Mesendoderm (in vitro differentiated cells): ENCODE results near the gene LRRC10B.
A peak's percentile ranks its signal among the peaks of the same experiment; 100 is the strongest.

Experiments
- DNase-seq: peaks from one replicate; pipeline ENCODE4 v3.0.0; 2013
- H2AK5ac ChIP-seq: 2 replicates; pipeline ENCODE4 v1.6.1; 2013; ENCODE audit warnings: low read length, inconsistent platforms
- H2BK120ac ChIP-seq: 2 replicates; pipeline ENCODE4 v1.6.1; 2013; ENCODE audit warnings: low read depth, mild to moderate bottlenecking, low read length, moderate library complexity, mixed read lengths
- H2BK15ac ChIP-seq: replicated peaks from 2 replicates; pipeline ENCODE4 v1.6.1; 2013; ENCODE audit warnings: low read depth, mild to moderate bottlenecking, moderate library complexity
- H2BK5ac ChIP-seq: 2 replicates; pipeline ENCODE4 v1.6.1; 2013; ENCODE audit warnings: low read length, inconsistent platforms
- H3K18ac ChIP-seq: 2 replicates; pipeline ENCODE4 v1.6.1; 2013; ENCODE audit warnings: mild to moderate bottlenecking, low read length, mixed read lengths
- H3K23ac ChIP-seq: one replicate; pipeline ENCODE4 v1.6.1; 2013; ENCODE audit warnings: low read length
- H3K27ac ChIP-seq: 2 replicates; pipeline ENCODE4 v1.5.1; 2013; ENCODE audit warnings: low read depth, mild to moderate bottlenecking, inconsistent platforms, low read length, moderate library complexity
- H3K27me3 ChIP-seq: 2 replicates; pipeline ENCODE4 v1.6.1; 2013; ENCODE audit warnings: low read length, control low read depth, mild to moderate bottlenecking, inconsistent platforms; ENCODE audit not compliant: insufficient read depth, poor library complexity
- H3K36me3 ChIP-seq: 2 replicates; pipeline ENCODE4 v1.6.1; 2013; ENCODE audit warnings: low read length, inconsistent platforms; ENCODE audit not compliant: control insufficient read depth, insufficient read depth
- H3K4ac ChIP-seq: one replicate; pipeline ENCODE4 v1.6.1; 2013; ENCODE audit warnings: low read depth, mild to moderate bottlenecking, low read length, moderate library complexity
- H3K4me1 ChIP-seq: 2 replicates; pipeline ENCODE4 v1.6.1; 2013; ENCODE audit warnings: low read depth, low read length, inconsistent platforms; ENCODE audit not compliant: control insufficient read depth
- H3K4me2 ChIP-seq: 2 replicates; pipeline ENCODE4 v1.6.1; 2013; ENCODE audit warnings: low read length
- H3K4me3 ChIP-seq: 2 replicates; pipeline ENCODE4 v1.5.1; 2013; ENCODE audit warnings: mild to moderate bottlenecking, low read length
- H3K56ac ChIP-seq: one replicate; pipeline ENCODE4 v1.6.1; 2013; ENCODE audit warnings: low read length
- H3K79me1 ChIP-seq: 2 replicates; pipeline ENCODE4 v1.6.1; 2013; ENCODE audit warnings: low read length, inconsistent platforms
- H3K79me2 ChIP-seq: 2 replicates; pipeline ENCODE4 v1.6.1; 2013; ENCODE audit warnings: mild to moderate bottlenecking, low read length; ENCODE audit not compliant: control insufficient read depth, insufficient read depth
- H3K9ac ChIP-seq: 2 replicates; pipeline ENCODE4 v1.6.1; 2013; ENCODE audit warnings: low read length, inconsistent platforms
- H4K5ac ChIP-seq: one replicate; pipeline ENCODE4 v1.6.1; 2013; ENCODE audit warnings: low read length
- H4K8ac ChIP-seq: one replicate; pipeline ENCODE4 v1.6.1; 2013; ENCODE audit warnings: low read depth, mild to moderate bottlenecking, control low read depth, low read length, moderate library complexity
- WGBS: extraction: QIAGEN DNeasy Blood & Tissue Kit; methylation state at CpG from one replicate; pipeline ENCODE4 v1.1.7; 2013; ENCODE audit warnings: low lambda C conversion rate, missing lambda C conversion rate; ENCODE audit not compliant: insufficient coverage; ENCODE audit errors: extremely low coverage; 5-methylcytosine and 5-hydroxymethylcytosine counted together

Gene LRRC10B

GRCh38 chr11:61516675-61517572 is 8.4 kb downstream of the LRRC10B start:
- Histone ChIP-seq H3K4me3 (no peak overlapping the region), H3K79me1 (no peaks in the 10 kb centered on the region), H2BK5ac (no peak overlapping the region), H2AK5ac (no peak overlapping the region), H4K8ac (no peak overlapping the region), H3K4ac (no peak overlapping the region), H3K4me1 (peaks cover 2% of the 10 kb centered on the region), H4K5ac (no peak overlapping the region), H3K27me3 (no peaks in the 10 kb centered on the region), H3K79me2 (no peaks in the 10 kb centered on the region), H3K18ac (no peak overlapping the region), H3K36me3 (no peaks in the 10 kb centered on the region), H3K4me2 (peak overlapping the region; percentile 40), H2BK120ac (no peak overlapping the region), H3K56ac (peak overlapping the region; percentile 82), H2BK15ac (no peak overlapping the region), H3K27ac (no peak overlapping the region), H3K9ac (peak overlapping the region; percentile 56), H3K23ac (no peak overlapping the region)
- peak; percentile 52 for DNase-seq
- WGBS: no CpG with 5 or more reads among the region's 23 CpGs

- no peak overlapping the region for H3K27ac ChIP-seq
- no peak overlapping the region for H3K23ac ChIP-seq
- no peak overlapping the region for H4K5ac ChIP-seq
- no peak overlapping the region for H3K9ac ChIP-seq
- H2BK5ac ChIP-seq: no peak overlapping the region
- H3K27me3 ChIP-seq: no peaks in the 10 kb centered on the region
- H2BK120ac ChIP-seq: no peak overlapping the region
- no peak overlapping the region for H2BK15ac ChIP-seq
- H4K8ac ChIP-seq: no peak overlapping the region
- H2AK5ac ChIP-seq: no peak overlapping the region
- no peaks in the 10 kb centered on the region for H3K79me2 ChIP-seq
- DNase-seq: no peak
- no peak overlapping the region for H3K4me3 ChIP-seq
- H3K4ac ChIP-seq: no peak overlapping the region
- H3K79me1 ChIP-seq: no peaks in the 10 kb centered on the region
- no peak overlapping the region for H3K56ac ChIP-seq
- WGBS: no CpG with 5 or more reads among the region's 23 CpGs
- H3K4me1 ChIP-seq: peaks cover 2% of the 10 kb centered on the region
- no peaks in the 10 kb centered on the region for H3K36me3 ChIP-seq
- no peak overlapping the region for H3K18ac ChIP-seq
- no peak overlapping the region for H3K4me2 ChIP-seq
Measured at GRCh38 chr11:61518032-61518795, 9.7 kb downstream of the LRRC10B start.

- Histone ChIP-seq H3K79me1 (no peaks in the 10 kb centered on the region), H3K27ac (no peak overlapping the region), H4K5ac (no peak overlapping the region), H3K9ac (no peak overlapping the region), H3K36me3 (no peaks in the 10 kb centered on the region), H3K23ac (no peak overlapping the region), H2BK120ac (no peak overlapping the region), H3K4me2 (no peak overlapping the region), H3K79me2 (no peaks in the 10 kb centered on the region), H4K8ac (no peak overlapping the region), H3K4me3 (no peak overlapping the region), H3K27me3 (no peaks in the 10 kb centered on the region), H2BK5ac (no peak overlapping the region), H2BK15ac (no peak overlapping the region), H3K4me1 (no peaks in the 10 kb centered on the region), H3K56ac (no peak overlapping the region), H2AK5ac (no peak overlapping the region), H3K4ac (no peak overlapping the region), H3K18ac (no peak overlapping the region)
- WGBS: no CpG with 5 or more reads among the region's 15 CpGs
- DNase-seq: no peak
Measured at GRCh38 chr11:61522881-61523280, 14.3 kb downstream of the LRRC10B start.

- no peak overlapping the region for H3K56ac ChIP-seq
- H2BK120ac ChIP-seq: no peak overlapping the region
- DNase-seq: no peak
- no peak overlapping the region for H3K4me3 ChIP-seq
- no peaks in the 10 kb centered on the region for H3K4me1 ChIP-seq
- no peak overlapping the region for H3K23ac ChIP-seq
- H2BK5ac ChIP-seq: no peak overlapping the region
- H3K4me2 ChIP-seq: no peak overlapping the region
- H2AK5ac ChIP-seq: no peak overlapping the region
- H3K27ac ChIP-seq: no peak overlapping the region
- H3K4ac ChIP-seq: no peak overlapping the region
- H3K18ac ChIP-seq: no peak overlapping the region
- no peaks in the 10 kb centered on the region for H3K79me2 ChIP-seq
- no peak overlapping the region for H3K9ac ChIP-seq
- H3K27me3 ChIP-seq: no peaks in the 10 kb centered on the region
- no peak overlapping the region for H4K8ac ChIP-seq
- no peaks in the 10 kb centered on the region for H3K36me3 ChIP-seq
- no peaks in the 10 kb centered on the region for H3K79me1 ChIP-seq
- H2BK15ac ChIP-seq: no peak overlapping the region
- no CpG with 5 or more reads among the region's 12 CpGs for WGBS
- no peak overlapping the region for H4K5ac ChIP-seq
Measured at GRCh38 chr11:61524446-61524845, 15.9 kb downstream of the LRRC10B start.

- H2BK5ac ChIP-seq: no peak overlapping the region
- no peak overlapping the region for H2AK5ac ChIP-seq
- no peak overlapping the region for H3K9ac ChIP-seq
- no peak overlapping the region for H4K8ac ChIP-seq
- H3K56ac ChIP-seq: no peak overlapping the region
- H3K4me1 ChIP-seq: no peaks in the 10 kb centered on the region
- H3K36me3 ChIP-seq: no peaks in the 10 kb centered on the region
- no peak overlapping the region for H3K4me3 ChIP-seq
- no peaks in the 10 kb centered on the region for H3K79me1 ChIP-seq
- no peak overlapping the region for H3K18ac ChIP-seq
- no peak overlapping the region for H3K4ac ChIP-seq
- H3K23ac ChIP-seq: no peak overlapping the region
- WGBS: no CpG with 5 or more reads among the region's 19 CpGs
- H3K79me2 ChIP-seq: no peaks in the 10 kb centered on the region
- no peak overlapping the region for H3K27ac ChIP-seq
- no peak overlapping the region for H2BK15ac ChIP-seq
- no peak overlapping the region for H3K4me2 ChIP-seq
- no peak overlapping the region for H2BK120ac ChIP-seq
- no peak for DNase-seq
- no peak overlapping the region for H4K5ac ChIP-seq
- no peaks in the 10 kb centered on the region for H3K27me3 ChIP-seq
Measured at GRCh38 chr11:61524963-61525587, 16.5 kb downstream of the LRRC10B start.
